ENCODE data around the gene MPPED2. TPM values are rescaled to one million over a fixed set of nuclear protein-coding genes. Genes with fewer than 3 reads are reported as not detected.

MPPED2 gene
- total and polyA plus RNA-seq, 4 donors = 7.1 to 20.4 (median 7.9) TPM

- H3K27me3 ChIP-seq (ENCODE audit: control insufficient read depth in 1 of 2, insufficient read depth in 2 of 2, low read length in 1 of 2) = peaks cover 0 to 2% of the 10 kb centered on the region in 2 donors
- H3K9me3 ChIP-seq (ENCODE audit: control insufficient read depth, low read length) = no peaks in the 10 kb centered on the region
- no peak overlapping the region for H3K4me3 ChIP-seq (ENCODE audit: low read length in 2 of 2)
- peaks cover 4% of the 10 kb centered on the region in 2 donors for H3K4me1 ChIP-seq (ENCODE audit: control insufficient read depth in 1 of 2, insufficient read depth in 2 of 2, low read length in 2 of 2)
- intact Hi-C loops (cut with DNase I) = no loop called here
- ATAC-seq (ENCODE audit: low FRiP score) (no peak), DNase-seq (no peak)
- WGBS, 2 donors = 93 to 96% methylated on average over 19 of the region's 19 CpGs
- no peaks in the 10 kb centered on the region for H3K36me3 ChIP-seq (ENCODE audit: control insufficient read depth in 1 of 2, insufficient read depth in 2 of 2, low read length in 1 of 2)
- H3K27ac ChIP-seq (ENCODE audit: low read depth in 1 of 2, low read length in 2 of 2) = no peak overlapping the region
Measured at GRCh38 chr11:30387891-30388861, 198.0 kb downstream of the MPPED2 start.

- H3K4me1 ChIP-seq (ENCODE audit: control insufficient read depth in 1 of 2, insufficient read depth in 2 of 2, low read length in 2 of 2) = no peaks in the 10 kb centered on the region
- 91 to 93% methylated on average over 2 of the region's 2 CpGs for WGBS, 2 donors
- H3K9me3 ChIP-seq (ENCODE audit: control insufficient read depth, low read length) = peaks cover 2% of the 10 kb centered on the region
- peaks cover 0 to 2% of the 10 kb centered on the region in 2 donors for H3K27me3 ChIP-seq (ENCODE audit: control insufficient read depth in 1 of 2, insufficient read depth in 2 of 2, low read length in 1 of 2)
- ATAC-seq (ENCODE audit: low FRiP score) (no peak), DNase-seq (no peak)
- intact Hi-C loops (cut with DNase I) = no loop called here
- H3K27ac ChIP-seq (ENCODE audit: low read depth in 1 of 2, low read length in 2 of 2) = no peak overlapping the region
- H3K4me3 ChIP-seq (ENCODE audit: low read length in 2 of 2) = no peak overlapping the region
- H3K36me3 ChIP-seq (ENCODE audit: control insufficient read depth in 1 of 2, insufficient read depth in 2 of 2, low read length in 1 of 2) = no peaks in the 10 kb centered on the region
Measured at GRCh38 chr11:30381879-30382278, 204.3 kb downstream of the MPPED2 start.

GRCh38 chr11:30380846-30381245 lies 205.3 kb downstream of the MPPED2 start:
- H3K4me1 ChIP-seq (ENCODE audit: control insufficient read depth in 1 of 2, insufficient read depth in 2 of 2, low read length in 2 of 2) = no peaks in the 10 kb centered on the region
- H3K27me3 ChIP-seq (ENCODE audit: control insufficient read depth in 1 of 2, insufficient read depth in 2 of 2, low read length in 1 of 2) = peaks cover 0 to 3% of the 10 kb centered on the region in 2 donors
- H3K4me3 ChIP-seq (ENCODE audit: low read length in 2 of 2) = no peak overlapping the region
- ATAC-seq (ENCODE audit: low FRiP score) = no peak
- H3K36me3 ChIP-seq (ENCODE audit: control insufficient read depth in 1 of 2, insufficient read depth in 2 of 2, low read length in 1 of 2) = no peaks in the 10 kb centered on the region
- intact Hi-C loops (cut with DNase I) = no loop called here
- DNase-seq = no peak
- H3K9me3 ChIP-seq (ENCODE audit: control insufficient read depth, low read length) = peaks cover 2% of the 10 kb centered on the region
- no peak overlapping the region for H3K27ac ChIP-seq (ENCODE audit: low read depth in 1 of 2, low read length in 2 of 2)

GRCh38 chr11:30377347-30377746 lies 208.8 kb downstream of the MPPED2 start:
- DNase-seq = no peak
- Histone ChIP-seq H3K4me1 (ENCODE audit: control insufficient read depth in 1 of 2, insufficient read depth in 2 of 2, low read length in 2 of 2) (no peaks in the 10 kb centered on the region), H3K36me3 (ENCODE audit: control insufficient read depth in 1 of 2, insufficient read depth in 2 of 2, low read length in 1 of 2) (no peaks in the 10 kb centered on the region), H3K9me3 (ENCODE audit: control insufficient read depth, low read length) (peaks cover 2% of the 10 kb centered on the region), H3K4me3 (ENCODE audit: low read length in 2 of 2) (no peak overlapping the region), H3K27ac (ENCODE audit: low read depth in 1 of 2, low read length in 2 of 2) (no peak overlapping the region), H3K27me3 (ENCODE audit: control insufficient read depth in 1 of 2, insufficient read depth in 2 of 2, low read length in 1 of 2) (peaks cover 0 to 1% of the 10 kb centered on the region in 2 donors)
- no peak for ATAC-seq (ENCODE audit: low FRiP score)
- 90 to 94% methylated on average over 2 of the region's 2 CpGs for WGBS, 2 donors
- intact Hi-C loops (cut with DNase I) = no loop called here

GRCh38 chr11:30370164-30370563 lies 216.0 kb downstream of the MPPED2 start:
- 87 to 89% methylated on average over 1 of the region's 1 CpG for WGBS, 2 donors
- ATAC-seq (ENCODE audit: low FRiP score) = no peak

GRCh38 chr11:30368394-30368793 lies 217.8 kb downstream of the MPPED2 start:
- intact Hi-C loops (cut with DNase I) = no loop called here
- ATAC-seq (ENCODE audit: low FRiP score) (no peak), DNase-seq (no peak)
- Histone ChIP-seq H3K4me1 (ENCODE audit: control insufficient read depth in 1 of 2, insufficient read depth in 2 of 2, low read length in 2 of 2) (no peaks in the 10 kb centered on the region), H3K4me3 (ENCODE audit: low read length in 2 of 2) (no peak overlapping the region), H3K36me3 (ENCODE audit: control insufficient read depth in 1 of 2, insufficient read depth in 2 of 2, low read length in 1 of 2) (no peaks in the 10 kb centered on the region), H3K27ac (ENCODE audit: low read depth in 1 of 2, low read length in 2 of 2) (no peak overlapping the region), H3K27me3 (ENCODE audit: control insufficient read depth in 1 of 2, insufficient read depth in 2 of 2, low read length in 1 of 2) (no peaks in the 10 kb centered on the region), H3K9me3 (ENCODE audit: control insufficient read depth, low read length) (no peaks in the 10 kb centered on the region)
- 91 to 93% methylated on average over 4 of the region's 4 CpGs for WGBS, 2 donors

More at GRCh38 chr11:30370164-30370563, 216.0 kb downstream of the MPPED2 start:
- Histone ChIP-seq H3K4me1 (ENCODE audit: control insufficient read depth in 1 of 2, insufficient read depth in 2 of 2, low read length in 2 of 2) (no peaks in the 10 kb centered on the region), H3K36me3 (ENCODE audit: control insufficient read depth in 1 of 2, insufficient read depth in 2 of 2, low read length in 1 of 2) (no peaks in the 10 kb centered on the region), H3K27me3 (ENCODE audit: control insufficient read depth in 1 of 2, insufficient read depth in 2 of 2, low read length in 1 of 2) (no peaks in the 10 kb centered on the region), H3K27ac (ENCODE audit: low read depth in 1 of 2, low read length in 2 of 2) (no peak overlapping the region), H3K9me3 (ENCODE audit: control insufficient read depth, low read length) (no peaks in the 10 kb centered on the region), H3K4me3 (ENCODE audit: low read length in 2 of 2) (no peak overlapping the region)
- no peak for DNase-seq
- intact Hi-C loops (cut with DNase I) = no loop called here

- no peak for ATAC-seq (ENCODE audit: low FRiP score)
- no peaks in the 10 kb centered on the region for H3K27me3 ChIP-seq (ENCODE audit: control insufficient read depth in 1 of 2, insufficient read depth in 2 of 2, low read length in 1 of 2)
- no peak overlapping the region for H3K4me3 ChIP-seq (ENCODE audit: low read length in 2 of 2)
- DNase-seq = no peak
- H3K4me1 ChIP-seq (ENCODE audit: control insufficient read depth in 1 of 2, insufficient read depth in 2 of 2, low read length in 2 of 2) = no peaks in the 10 kb centered on the region
- no peaks in the 10 kb centered on the region for H3K9me3 ChIP-seq (ENCODE audit: control insufficient read depth, low read length)
- no peak overlapping the region for H3K27ac ChIP-seq (ENCODE audit: low read depth in 1 of 2, low read length in 2 of 2)
- intact Hi-C loops (cut with DNase I) = no loop called here
- H3K36me3 ChIP-seq (ENCODE audit: control insufficient read depth in 1 of 2, insufficient read depth in 2 of 2, low read length in 1 of 2) = no peaks in the 10 kb centered on the region
- WGBS, 2 donors = 96 to 97% methylated on average over 3 of the region's 3 CpGs
Measured at GRCh38 chr11:30365793-30366517, 220.2 kb downstream of the MPPED2 start.

GRCh38 chr11:30364837-30365482 lies 221.2 kb downstream of the MPPED2 start:
- no peaks in the 10 kb centered on the region for H3K27me3 ChIP-seq (ENCODE audit: control insufficient read depth in 1 of 2, insufficient read depth in 2 of 2, low read length in 1 of 2)
- no peaks in the 10 kb centered on the region for H3K4me1 ChIP-seq (ENCODE audit: control insufficient read depth in 1 of 2, insufficient read depth in 2 of 2, low read length in 2 of 2)
- WGBS, 2 donors = 86 to 89% methylated on average over 9 of the region's 9 CpGs
- no peaks in the 10 kb centered on the region for H3K9me3 ChIP-seq (ENCODE audit: control insufficient read depth, low read length)
- DNase-seq (no peak), ATAC-seq (ENCODE audit: low FRiP score) (no peak)
- intact Hi-C loops (cut with DNase I) = no loop called here
- H3K4me3 ChIP-seq (ENCODE audit: low read length in 2 of 2) = no peak overlapping the region
- no peaks in the 10 kb centered on the region for H3K36me3 ChIP-seq (ENCODE audit: control insufficient read depth in 1 of 2, insufficient read depth in 2 of 2, low read length in 1 of 2)
- no peak overlapping the region for H3K27ac ChIP-seq (ENCODE audit: low read depth in 1 of 2, low read length in 2 of 2)

Data from aorta (tissue), 5 donors.